T-helper 2 cell treated with Interferon-gamma antibody and Interleukin-4, amounts not matched to agents 5 μg/mL and 100 μg/mL, for 36 hours (primary cell): Measurements from ENCODE around the gene IL4I1.

ENCODE experiments used
- DNase-seq: peaks from one replicate; pipeline ENCODE4 v3.0.0; 2021; ENCODE audit warnings: low spot score
- H3K27ac Mint-ChIP-seq: one replicate; pipeline ENCODE4 v1.8.0; 2021; ENCODE audit warnings: mild to moderate bottlenecking, mixed read lengths
- H3K27me3 Mint-ChIP-seq: one replicate; pipeline ENCODE4 v1.8.0; 2021; ENCODE audit warnings: low read depth, mixed read lengths
- H3K36me3 Mint-ChIP-seq: one replicate; pipeline ENCODE4 v1.8.0; 2021; ENCODE audit warnings: low read depth, mixed read lengths
- H3K4me1 Mint-ChIP-seq: one replicate; pipeline ENCODE4 v1.8.0; 2021; ENCODE audit warnings: low read depth, mixed read lengths
- H3K4me3 Mint-ChIP-seq: one replicate; pipeline ENCODE4 v1.8.0; 2022; ENCODE audit warnings: mild to moderate bottlenecking, moderate library complexity, mixed read lengths
- H3K9me3 Mint-ChIP-seq: one replicate; pipeline ENCODE4 v1.8.0; 2021; ENCODE audit warnings: mixed read lengths

Gene IL4I1

GRCh38 chr19:49854378-49855263, 42.1 kb downstream of the IL4I1 start:
- Mint-ChIP-seq H3K4me3 (no peak overlapping the region), H3K36me3 (peaks cover 13% of the 10 kb centered on the region), H3K4me1 (peaks cover 16% of the 10 kb centered on the region), H3K27me3 (peaks cover 5% of the 10 kb centered on the region), H3K27ac (no peak overlapping the region), H3K9me3 (peaks cover 4% of the 10 kb centered on the region)
- DNase-seq, result no peak

- Mint-ChIP-seq H3K4me3 (no peak overlapping the region), H3K9me3 (peaks cover 8% of the 10 kb centered on the region), H3K27ac (peak overlapping the region; percentile 50), H3K4me1 (peaks cover 19% of the 10 kb centered on the region), H3K27me3 (peaks cover 5% of the 10 kb centered on the region), H3K36me3 (peaks cover 14% of the 10 kb centered on the region)
- no peak for DNase-seq
These were observed 42.8 kb downstream of the IL4I1 start for GRCh38 chr19:49853852-49854377.

GRCh38 chr19:49852631-49853126, 44.0 kb downstream of the IL4I1 start:
- H3K36me3 Mint-ChIP-seq, result peaks cover 11% of the 10 kb centered on the region
- H3K27ac Mint-ChIP-seq, result peak overlapping the region; percentile 80
- H3K4me1 Mint-ChIP-seq, result peaks cover 30% of the 10 kb centered on the region

GRCh38 chr19:49851456-49852259, 45.0 kb downstream of the IL4I1 start:
- H3K27me3 Mint-ChIP-seq, result peaks cover 7% of the 10 kb centered on the region
- no peak for DNase-seq
- peaks cover 11% of the 10 kb centered on the region for H3K36me3 Mint-ChIP-seq
- peak overlapping the region; percentile 80 for H3K27ac Mint-ChIP-seq
- peaks cover 32% of the 10 kb centered on the region for H3K4me1 Mint-ChIP-seq
- peaks cover 8% of the 10 kb centered on the region for H3K9me3 Mint-ChIP-seq
- peak overlapping the region; percentile 85 for H3K4me3 Mint-ChIP-seq

More at GRCh38 chr19:49852631-49853126, 44.0 kb downstream of the IL4I1 start:
- peaks cover 5% of the 10 kb centered on the region for H3K27me3 Mint-ChIP-seq
- H3K9me3 Mint-ChIP-seq, result peaks cover 8% of the 10 kb centered on the region
- no peak for DNase-seq
- peak overlapping the region; percentile 85 for H3K4me3 Mint-ChIP-seq

- H3K27ac Mint-ChIP-seq, result peak within 1 kb of the TSS; percentile 97
- peak within 1 kb of the TSS; percentile 91 for H3K4me3 Mint-ChIP-seq
- peak; percentile 89 for DNase-seq
- peaks cover 8% of the 10 kb centered on the region for H3K36me3 Mint-ChIP-seq
- H3K9me3 Mint-ChIP-seq, result peaks cover 8% of the 10 kb centered on the region
- H3K27me3 Mint-ChIP-seq, result peaks cover 7% of the 10 kb centered on the region
- H3K4me1 Mint-ChIP-seq, result peaks cover 32% of the 10 kb centered on the region
These were observed 46.0 kb downstream of the IL4I1 start, which contains the start of gene PTOV1 for GRCh38 chr19:49850487-49851342. Gene PTOV1, plus strand, starts transcription at chr19:49851159.

GRCh38 chr19:49850221-49850486, 46.5 kb downstream of the IL4I1 start:
- H3K9me3 Mint-ChIP-seq, result peaks cover 8% of the 10 kb centered on the region
- no peak for DNase-seq
- peaks cover 7% of the 10 kb centered on the region for H3K27me3 Mint-ChIP-seq
- H3K4me3 Mint-ChIP-seq, result peak overlapping the region; percentile 91
- peaks cover 5% of the 10 kb centered on the region for H3K36me3 Mint-ChIP-seq
- H3K4me1 Mint-ChIP-seq, result peaks cover 32% of the 10 kb centered on the region
- peak overlapping the region; percentile 97 for H3K27ac Mint-ChIP-seq

GRCh38 chr19:49849433-49850220, 47.1 kb downstream of the IL4I1 start:
- peak overlapping the region; percentile 97 for H3K27ac Mint-ChIP-seq
- peaks cover 7% of the 10 kb centered on the region for H3K27me3 Mint-ChIP-seq
- H3K9me3 Mint-ChIP-seq, result peaks cover 8% of the 10 kb centered on the region
- peak overlapping the region; percentile 91 for H3K4me3 Mint-ChIP-seq
- DNase-seq, result no peak
- H3K4me1 Mint-ChIP-seq, result peaks cover 32% of the 10 kb centered on the region
- H3K36me3 Mint-ChIP-seq, result peaks cover 5% of the 10 kb centered on the region

GRCh38 chr19:49848938-49849337, 47.7 kb downstream of the IL4I1 start:
- no peak for DNase-seq
- Mint-ChIP-seq H3K4me1 (peaks cover 32% of the 10 kb centered on the region), H3K4me3 (peak overlapping the region; percentile 66), H3K27me3 (peaks cover 7% of the 10 kb centered on the region), H3K27ac (peak overlapping the region; percentile 42), H3K36me3 (peaks cover 5% of the 10 kb centered on the region), H3K9me3 (peaks cover 8% of the 10 kb centered on the region)

GRCh38 chr19:49847731-49848696, 48.7 kb downstream of the IL4I1 start:
- peak overlapping the region; percentile 26 for H3K27ac Mint-ChIP-seq
- H3K9me3 Mint-ChIP-seq, result peaks cover 8% of the 10 kb centered on the region
- H3K4me3 Mint-ChIP-seq, result peak overlapping the region; percentile 54
- H3K4me1 Mint-ChIP-seq, result peaks cover 32% of the 10 kb centered on the region
- peaks cover 5% of the 10 kb centered on the region for H3K36me3 Mint-ChIP-seq
- peaks cover 7% of the 10 kb centered on the region for H3K27me3 Mint-ChIP-seq
- no peak for DNase-seq

GRCh38 chr19:49846408-49846807, 50.3 kb downstream of the IL4I1 start:
- H3K9me3 Mint-ChIP-seq, result peaks cover 8% of the 10 kb centered on the region
- H3K4me3 Mint-ChIP-seq, result no peak overlapping the region
- no peak overlapping the region for H3K27ac Mint-ChIP-seq
- peaks cover 23% of the 10 kb centered on the region for H3K4me1 Mint-ChIP-seq
- DNase-seq, result no peak
- peaks cover 3% of the 10 kb centered on the region for H3K27me3 Mint-ChIP-seq
- peaks cover 5% of the 10 kb centered on the region for H3K36me3 Mint-ChIP-seq

GRCh38 chr19:49845414-49845813, 51.3 kb downstream of the IL4I1 start:
- Mint-ChIP-seq H3K36me3 (peaks cover 5% of the 10 kb centered on the region), H3K4me1 (peaks cover 23% of the 10 kb centered on the region), H3K9me3 (peaks cover 8% of the 10 kb centered on the region), H3K27ac (no peak overlapping the region), H3K4me3 (no peak overlapping the region), H3K27me3 (peaks cover 3% of the 10 kb centered on the region)
- no peak for DNase-seq
